Liver (tissue), 3 donors: Measurements from ENCODE around the gene ARID5B.
A peak's percentile ranks its signal among the peaks of the same experiment; 100 is the strongest.
"Not testable (repeated sequence)": the region's sequence is repeated elsewhere in the genome, so short reads cannot be mapped to it uniquely, and the experiment has no call there.

Experiments used
- ATF3 ChIP-seq: IDR thresholded peaks from 2 replicates; pipeline ENCODE4 v1.6.1; 2016; ENCODE audit warnings: antibody characterized with exemption
- CTCF ChIP-seq: fragments of 150-350 bp; IDR thresholded peaks from 2 replicates; pipeline ENCODE4 v1.5.1; 2017; ENCODE audit warnings: improper control_type of control experiment, low read depth, low read length; ENCODE audit not compliant: missing input control
- EGR1 ChIP-seq, 2 donors: IDR thresholded peaks; 2 replicates each; pipeline ENCODE4 v1.6.1; 2016 to 2018; ENCODE audit warnings: antibody characterized with exemption in 2 of 2, low read depth in 2 of 2
- GABPA ChIP-seq, 2 donors: IDR thresholded peaks in 1 of 2; conservative IDR thresholded peaks in 1 of 2; 2 replicates each; pipeline ENCODE4 v1.6.1; 2016; ENCODE audit warnings: antibody characterized with exemption in 2 of 2, mild to moderate bottlenecking in 1 of 2, moderate library complexity in 1 of 2
- HNF4A ChIP-seq, 2 donors: conservative IDR thresholded peaks; 2 replicates each; pipeline ENCODE4 v1.6.1; 2016; ENCODE audit warnings: antibody characterized with exemption in 2 of 2, mild to moderate bottlenecking in 2 of 2
- MAX ChIP-seq: IDR thresholded peaks from 2 replicates; pipeline ENCODE4 v1.6.1; 2016; ENCODE audit warnings: antibody characterized with exemption
- NR2F2 ChIP-seq: IDR thresholded peaks from 2 replicates; pipeline ENCODE4 v1.6.1; 2016; ENCODE audit warnings: antibody characterized with exemption
- RAD21 ChIP-seq, 2 donors: IDR thresholded peaks; 2 replicates each; pipeline ENCODE4 v1.6.1; 2016; ENCODE audit warnings: antibody characterized with exemption in 2 of 2, mild to moderate bottlenecking in 2 of 2
- SP1 ChIP-seq: IDR thresholded peaks from 2 replicates; pipeline ENCODE4 v1.6.1; 2018; ENCODE audit warnings: antibody characterized with exemption, mild to moderate bottlenecking
- TAF1 ChIP-seq: conservative IDR thresholded peaks from 2 replicates; pipeline ENCODE4 v1.6.1; 2016; ENCODE audit warnings: antibody characterized with exemption, mild to moderate bottlenecking
- YY1 ChIP-seq: IDR thresholded peaks from 2 replicates; pipeline ENCODE4 v1.6.1; 2016; ENCODE audit warnings: antibody characterized with exemption, mild to moderate bottlenecking
- ZBTB33 ChIP-seq: IDR thresholded peaks from 2 replicates; pipeline ENCODE4 v1.6.1; 2016; ENCODE audit warnings: antibody characterized with exemption
- donor health status: healthy.
- donor health status: healthy.

- TF ChIP-seq CTCF: peak; percentile 26
- TF ChIP-seq RAD21 (IDR thresholded peaks at IDR 0.05): peak; percentile 66 to 71
- not testable (repeated sequence) for TF ChIP-seq MAX; ATF3; SP1; YY1; EGR1 (IDR thresholded peaks at IDR 0.05; ENCODE audit: low read depth in 2 of 2); TAF1; HNF4A (conservative IDR thresholded peaks at IDR 0.05); ZBTB33; NR2F2; GABPA (IDR thresholded peaks at IDR 0.05 in 1 of 2, conservative IDR thresholded peaks at IDR 0.05 in 1 of 2)
Observed at GRCh38 chr10:61867817-61868216, 33.7 kb upstream of the ARID5B start.
